GM19238 (cell line): ENCODE measurements around the gene PDZD2.
"Not testable (repeated sequence)": the region's sequence is repeated elsewhere in the genome, so short reads cannot be mapped to it uniquely, and the experiment has no call there.

Source experiments
- DNase-seq: peaks from one replicate; pipeline ENCODE4 v3.0.0; 2011; ENCODE audit warnings: low spot score; ENCODE audit not compliant: insufficient read length

Gene PDZD2

GRCh38 chr5:31964007-31964360, 325.1 kb downstream of the PDZD2 start:
- no peak for DNase-seq

GRCh38 chr5:31965227-31965626, 326.3 kb downstream of the PDZD2 start:
- DNase-seq, result no peak

GRCh38 chr5:31966936-31967335, 328.0 kb downstream of the PDZD2 start:
- DNase-seq, result no peak

GRCh38 chr5:31967461-31967860, 328.5 kb downstream of the PDZD2 start:
- DNase-seq, result no peak

GRCh38 chr5:31972558-31972957, 333.6 kb downstream of the PDZD2 start:
- DNase-seq, result no peak

GRCh38 chr5:31975189-31975612, 336.3 kb downstream of the PDZD2 start:
- not testable (repeated sequence) for DNase-seq

- no peak for DNase-seq
Measured at GRCh38 chr5:31976169-31976568, 337.2 kb downstream of the PDZD2 start.

- no peak for DNase-seq
Measured at GRCh38 chr5:31981361-31981945, 342.5 kb downstream of the PDZD2 start.

- DNase-seq, result no peak
Measured at GRCh38 chr5:31982027-31982426, 343.1 kb downstream of the PDZD2 start.

GRCh38 chr5:31982621-31983020, 343.7 kb downstream of the PDZD2 start:
- DNase-seq, result no peak

- DNase-seq, result no peak
Measured at GRCh38 chr5:31983851-31984250, 344.9 kb downstream of the PDZD2 start.

GRCh38 chr5:31984691-31985090, 345.8 kb downstream of the PDZD2 start:
- DNase-seq, result no peak

GRCh38 chr5:31986101-31986500, 347.2 kb downstream of the PDZD2 start:
- DNase-seq, result no peak

- no peak for DNase-seq
Measured at GRCh38 chr5:31987985-31988710, 349.2 kb downstream of the PDZD2 start.

- DNase-seq, result no peak
Measured at GRCh38 chr5:31990081-31990650, 351.2 kb downstream of the PDZD2 start.

- DNase-seq, result no peak
Measured at GRCh38 chr5:31990701-31991110, 351.8 kb downstream of the PDZD2 start.

GRCh38 chr5:31992377-31992776, 353.4 kb downstream of the PDZD2 start:
- no peak for DNase-seq

- DNase-seq, result no peak
Measured at GRCh38 chr5:31993165-31993961, 354.4 kb downstream of the PDZD2 start.

GRCh38 chr5:31995006-31995405, 356.1 kb downstream of the PDZD2 start:
- DNase-seq, result no peak

GRCh38 chr5:31995714-31996113, 356.8 kb downstream of the PDZD2 start:
- no peak for DNase-seq

GRCh38 chr5:31996909-31997308, 358.0 kb downstream of the PDZD2 start:
- DNase-seq, result no peak

- no peak for DNase-seq
Measured at GRCh38 chr5:31999470-31999869, 360.5 kb downstream of the PDZD2 start.
